Lower leg skin (tissue), 3 donors: ENCODE results near the gene LOXL3.

Experiments used
- CTCF ChIP-seq, 3 donors: fragments of 450-650 bp; IDR thresholded peaks; one replicate each; pipeline ENCODE4 v1.5.1; 2016; ENCODE audit warnings: antibody characterized with exemption in 3 of 3, mild to moderate bottlenecking in 3 of 3, moderate library complexity in 2 of 3
- POLR2A ChIP-seq, 2 donors: fragments of 450-650 bp; IDR thresholded peaks; one replicate each; pipeline ENCODE4 v1.6.1; 2016 to 2017; ENCODE audit warnings: antibody characterized with exemption in 2 of 2, mild to moderate bottlenecking in 1 of 2, moderate library complexity in 1 of 2

- TF ChIP-seq CTCF (IDR thresholded peaks at IDR 0.05) (no peak), POLR2A (IDR thresholded peaks at IDR 0.05) (no peak)
Measured at GRCh38 chr2:74526649-74527230, 27.0 kb downstream of the LOXL3 start.
